NCI-H1694 (cell line): ENCODE results near the gene COQ3.

Source experiments
- DNase-seq: peaks from one replicate; lab custom pipeline; 2025; lab: John Stamatoyannopoulos, UW

COQ3 gene

DNA sequence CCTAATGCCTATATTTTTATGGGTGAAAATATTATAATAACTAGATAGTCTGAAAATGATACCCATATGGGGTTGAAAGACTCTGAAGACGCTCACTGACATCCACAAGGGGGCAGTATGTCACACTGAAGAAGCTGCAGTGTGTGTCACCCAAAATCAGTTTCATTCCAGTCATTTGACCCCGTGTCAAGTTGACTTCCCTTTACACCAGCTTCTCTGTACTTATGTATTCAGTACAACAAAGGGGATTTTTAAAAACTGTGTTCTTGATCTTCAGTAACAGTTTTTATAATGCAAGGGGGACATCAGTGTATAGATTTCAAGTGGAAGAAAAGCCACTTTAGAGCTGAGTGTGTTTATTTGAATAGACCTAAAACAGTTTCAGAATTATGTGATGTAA, 63.8 kb downstream of the COQ3 start:
- peak; percentile 28 for DNase-seq

DNA sequence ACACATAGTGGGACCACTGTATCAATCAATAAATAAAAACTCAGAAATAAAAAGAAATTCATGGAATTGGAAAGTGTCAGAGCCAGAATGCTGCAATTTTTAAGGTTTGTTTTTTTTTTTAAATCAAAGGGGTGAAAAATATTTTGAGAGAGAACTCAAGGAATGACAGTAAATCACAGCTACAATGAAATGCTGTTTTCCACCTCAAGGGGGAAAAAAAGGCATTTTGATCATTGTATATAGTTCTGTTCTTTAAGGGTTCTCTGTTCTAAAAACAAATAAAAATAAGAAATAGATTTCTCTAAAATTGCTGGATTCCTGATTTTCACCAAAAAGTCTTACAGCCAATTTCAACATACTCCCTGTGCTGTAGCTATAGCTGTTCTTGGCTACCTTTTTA, 69.0 kb downstream of the COQ3 start:
- DNase-seq: no peak
